NCI-H2107 (cell line): ENCODE measurements around the gene PTGR1.
"Not testable (repeated sequence)": the region's sequence is repeated elsewhere in the genome, so short reads cannot be mapped to it uniquely, and the experiment has no call there.

ENCODE experiments used
- DNase-seq: peaks from one replicate; lab custom pipeline; 2025; lab: John Stamatoyannopoulos, UW

The PTGR1 gene

DNA sequence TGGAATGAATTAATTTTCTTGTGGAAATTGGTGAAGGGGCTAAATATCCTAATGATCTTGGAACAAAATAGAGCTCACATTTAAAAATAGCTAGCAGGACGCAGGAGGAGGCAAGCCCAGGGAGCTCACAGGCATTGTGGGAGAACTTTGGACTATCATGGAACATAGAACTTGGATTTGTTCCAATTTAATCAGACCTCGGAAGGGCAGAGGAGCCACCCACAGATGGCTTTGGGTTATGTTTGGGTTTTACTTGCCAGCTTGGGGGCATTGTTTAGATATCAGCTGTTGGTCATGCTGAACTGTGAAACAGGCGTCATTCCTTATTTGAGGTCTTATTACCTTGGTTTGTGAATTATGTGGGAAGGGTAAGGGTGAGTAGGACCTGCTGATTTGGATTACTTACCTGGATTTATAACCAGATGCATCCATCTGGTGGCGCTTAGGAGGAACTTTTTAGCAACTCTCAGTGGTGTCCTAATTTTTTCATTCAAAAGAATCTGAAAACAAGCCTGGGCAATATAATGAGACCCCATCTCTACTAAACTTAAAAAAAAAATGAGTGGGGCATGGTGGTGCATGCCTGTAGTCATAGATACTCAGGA lies 14.1 kb upstream of the PTGR1 start:
- DNase-seq, result no peak

DNA sequence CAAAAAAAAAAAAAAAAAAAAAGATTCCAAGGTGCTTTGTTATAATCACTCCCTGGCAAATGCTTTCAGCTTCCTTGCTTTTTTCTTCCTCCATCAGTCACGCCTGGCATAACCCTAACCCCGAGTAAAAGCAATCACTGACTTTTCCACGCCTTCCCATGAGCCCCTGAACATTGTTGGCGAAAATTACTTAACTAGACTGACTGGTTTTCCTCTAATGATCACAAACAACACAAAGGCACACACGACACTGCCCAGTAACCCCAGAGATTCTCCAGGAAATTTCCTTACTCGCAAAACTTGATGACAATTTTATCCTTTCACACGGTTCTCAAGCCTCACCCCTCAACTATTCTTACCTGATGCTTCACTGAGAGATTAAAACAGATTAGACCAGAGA lies 11.4 kb upstream of the PTGR1 start:
- DNase-seq, result no peak

DNA sequence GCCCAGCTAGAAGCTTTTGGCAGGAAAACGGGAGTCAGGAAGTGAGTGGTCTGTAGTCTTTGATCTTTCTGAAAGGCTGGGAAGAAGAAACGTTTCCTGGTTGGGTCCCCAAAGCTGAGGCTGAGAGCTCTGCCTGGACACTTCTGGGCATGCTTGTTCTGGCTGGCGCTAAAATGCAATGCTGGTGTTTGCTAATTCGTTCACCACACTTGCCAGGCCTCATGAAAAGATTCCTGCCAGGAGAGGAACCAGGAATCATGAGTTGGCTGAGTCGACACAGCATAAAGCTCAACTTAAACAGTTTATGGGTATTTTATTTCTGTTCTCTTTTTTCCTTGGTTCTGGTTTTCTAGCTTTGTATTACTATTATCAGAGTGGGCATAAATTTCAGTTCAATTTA lies 10.7 kb upstream of the PTGR1 start:
- no peak for DNase-seq

DNA sequence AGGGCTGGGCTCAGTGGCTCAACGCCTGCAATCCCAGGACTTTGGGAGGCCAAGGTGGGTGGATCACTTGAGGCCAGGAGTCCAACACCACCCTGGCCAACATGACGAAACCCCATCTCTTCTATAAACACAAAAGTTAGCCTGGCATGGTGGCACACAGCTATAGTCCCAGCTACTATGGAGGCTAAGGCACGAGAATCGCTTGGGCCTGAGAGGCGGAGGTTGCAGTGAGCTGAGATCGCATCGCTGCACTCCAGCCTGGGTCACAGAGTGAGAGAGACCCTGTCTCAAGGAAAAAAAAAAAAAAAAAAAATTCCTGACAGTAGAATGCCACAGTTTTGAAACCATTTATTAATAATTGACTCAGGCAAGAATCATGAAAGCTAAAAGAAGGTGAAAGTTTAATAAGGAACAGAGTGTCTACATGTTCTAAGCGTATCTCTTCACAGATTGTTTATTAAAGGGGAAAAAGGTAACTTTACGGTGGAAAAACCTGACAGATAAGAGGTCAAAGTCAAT lies 5.7 kb upstream of the PTGR1 start:
- no peak for DNase-seq

DNA sequence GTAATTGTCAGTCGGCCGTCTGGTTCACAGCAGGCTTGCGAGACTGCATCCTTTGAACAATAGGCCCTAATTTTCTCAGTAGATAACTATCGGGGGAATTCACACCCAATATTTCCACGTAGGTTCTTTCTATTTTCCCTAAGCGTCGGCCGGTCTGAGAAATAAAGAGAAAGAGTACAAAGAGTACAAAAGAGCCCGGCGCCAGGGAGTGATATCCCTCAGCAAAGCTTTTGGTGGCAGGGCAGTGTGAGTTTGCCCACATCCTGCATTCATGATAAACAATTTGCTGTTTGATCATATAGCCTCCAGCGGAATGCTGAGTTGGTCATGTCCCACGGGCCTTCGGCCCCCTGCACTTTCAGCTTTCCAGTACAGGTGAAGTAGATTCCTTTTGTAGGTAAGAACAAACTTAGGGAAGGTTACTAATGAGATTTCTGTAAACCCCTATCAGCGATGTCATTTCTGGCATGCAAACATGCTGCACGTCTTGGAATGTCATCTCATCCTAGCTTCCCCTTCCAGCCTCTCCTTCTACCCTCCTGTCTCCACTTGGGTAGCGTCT lies 4.7 kb upstream of the PTGR1 start:
- DNase-seq, result no peak

DNA sequence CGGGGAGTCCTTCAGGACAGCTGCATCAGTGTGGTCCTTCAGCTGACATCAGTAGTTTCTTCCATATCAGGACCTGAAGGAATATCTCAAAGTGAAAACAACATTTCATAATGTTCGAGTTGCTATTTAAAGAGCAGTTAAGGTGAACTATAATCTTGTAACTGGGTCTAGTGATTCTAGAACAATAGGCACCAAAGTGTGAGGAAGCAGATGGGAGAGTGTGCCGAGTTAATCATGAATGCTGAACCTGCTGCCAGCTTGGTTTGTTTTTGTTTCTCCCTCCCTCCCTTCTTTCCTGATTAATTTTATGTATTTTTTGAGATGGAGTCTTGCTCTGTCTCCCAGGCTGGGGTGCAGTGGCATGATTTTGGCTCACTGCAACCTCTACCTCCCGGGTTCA lies 3.6 kb upstream of the PTGR1 start:
- DNase-seq, result no peak

DNA sequence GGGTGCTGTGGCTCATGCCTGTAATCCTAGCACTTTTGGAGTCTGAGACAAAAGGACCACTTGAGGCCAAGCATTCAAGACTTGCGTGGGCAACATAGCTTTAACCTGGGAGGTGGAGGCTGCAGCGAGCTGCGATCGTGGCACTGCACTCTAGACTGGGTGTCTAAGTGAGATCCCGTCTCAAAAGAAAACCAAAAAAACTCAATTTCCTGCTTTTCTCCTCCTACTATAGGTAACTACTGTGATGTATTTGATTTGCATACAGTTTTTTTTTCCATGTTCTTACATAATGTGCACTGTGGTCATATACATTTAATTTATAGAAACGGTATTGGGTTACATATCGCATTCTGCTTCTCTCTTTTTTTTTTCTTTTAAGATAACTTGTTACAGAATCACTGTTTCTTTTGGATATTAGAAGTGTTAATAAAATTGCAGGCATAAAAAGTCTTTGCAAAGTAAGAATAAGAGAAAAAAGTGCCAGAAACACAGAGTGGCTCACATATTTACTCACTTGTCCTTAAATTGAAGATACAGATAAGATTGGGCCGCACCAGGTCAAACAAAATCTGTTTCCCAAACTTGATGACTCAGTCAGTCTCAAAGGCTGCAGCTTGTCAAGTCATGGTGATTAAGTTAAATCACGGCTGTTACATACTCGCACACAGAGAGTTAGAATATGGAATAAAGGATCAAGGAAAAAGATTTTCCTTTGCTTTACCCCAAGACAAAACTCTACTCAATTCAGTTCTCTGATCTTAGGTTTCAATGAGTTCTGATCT lies 2.0 kb upstream of the PTGR1 start:
- DNase-seq, result no peak

DNA sequence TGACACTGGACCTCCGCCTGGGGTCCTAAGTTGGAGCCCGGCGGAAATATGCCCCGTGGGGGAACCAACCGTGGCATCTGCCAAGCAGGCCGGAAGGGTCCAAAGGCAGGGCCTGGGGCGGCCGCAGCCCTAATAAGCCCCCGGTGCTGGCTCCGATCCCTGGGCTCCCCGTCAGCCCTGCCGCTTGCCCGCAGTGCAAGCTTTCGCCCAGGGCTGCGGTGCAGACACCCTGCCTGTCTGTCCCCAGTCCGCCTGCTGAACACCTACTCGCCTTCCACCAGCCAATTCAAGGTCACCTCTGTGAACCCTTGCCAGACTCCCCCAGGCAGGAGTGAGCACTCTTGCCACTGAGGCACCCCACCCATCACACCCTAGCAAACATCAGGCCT lies 502 bp upstream of the PTGR1 start:
- no peak for DNase-seq

DNA sequence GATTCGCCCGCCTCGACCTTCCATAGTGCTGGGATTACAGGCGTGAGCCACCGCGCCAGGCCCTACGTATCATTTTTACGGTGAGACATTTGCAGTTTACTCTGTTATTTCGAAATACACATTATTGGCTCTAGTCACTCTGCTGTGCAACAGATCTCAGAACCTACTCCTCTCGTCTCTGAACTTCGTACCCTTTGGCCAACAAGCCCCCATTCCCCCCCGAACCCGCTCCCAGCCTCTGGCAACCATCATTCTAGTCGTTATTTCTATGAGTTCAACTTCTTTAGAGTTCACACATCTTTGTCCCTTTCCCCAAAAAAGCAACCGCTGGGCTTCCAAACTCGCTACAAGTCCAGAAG lies 735 bp downstream of the PTGR1 start:
- DNase-seq, result no peak

DNA sequence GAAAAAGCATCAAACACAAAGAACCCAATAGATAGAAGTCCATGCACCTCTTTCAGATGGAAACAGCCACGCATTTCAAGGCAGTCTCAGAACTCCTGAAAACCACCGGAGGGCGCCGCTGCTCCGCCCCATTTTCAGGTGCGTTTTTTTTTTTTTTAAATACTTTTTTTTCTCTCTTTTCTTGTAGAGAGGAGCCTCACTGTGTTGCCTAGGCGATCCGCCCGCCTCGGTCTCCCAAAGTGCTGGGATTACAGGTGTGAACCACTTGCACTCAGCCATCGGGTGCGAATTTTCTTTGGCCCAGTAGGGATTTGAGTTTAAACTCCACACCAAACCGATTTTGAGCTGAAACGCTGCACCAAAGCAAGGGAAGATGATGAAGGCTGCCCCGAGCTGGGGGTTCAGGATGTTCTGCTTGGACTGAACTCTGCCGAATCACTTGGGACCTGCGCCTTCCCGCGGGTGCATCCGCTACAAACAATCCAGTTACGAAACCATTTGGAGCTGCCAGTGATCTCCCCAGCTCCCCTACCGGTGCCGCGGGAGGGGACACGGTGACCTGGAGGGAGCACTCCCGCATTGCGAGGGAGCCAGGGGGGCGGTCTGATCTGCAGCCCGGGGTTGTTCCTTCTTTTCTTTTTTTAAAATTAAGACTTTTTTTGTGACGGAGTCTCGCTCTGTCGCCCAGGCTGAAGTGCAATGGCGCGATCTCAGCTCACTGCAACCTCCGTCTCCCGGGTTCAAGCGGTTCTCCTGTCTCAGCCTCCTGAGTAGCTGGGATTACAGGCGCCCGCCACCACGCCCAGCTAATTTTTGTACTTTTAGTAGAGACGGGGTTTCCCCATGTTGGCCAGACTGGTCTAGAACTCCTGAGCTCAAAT lies 1.4 kb downstream of the PTGR1 start:
- DNase-seq, result no peak

DNA sequence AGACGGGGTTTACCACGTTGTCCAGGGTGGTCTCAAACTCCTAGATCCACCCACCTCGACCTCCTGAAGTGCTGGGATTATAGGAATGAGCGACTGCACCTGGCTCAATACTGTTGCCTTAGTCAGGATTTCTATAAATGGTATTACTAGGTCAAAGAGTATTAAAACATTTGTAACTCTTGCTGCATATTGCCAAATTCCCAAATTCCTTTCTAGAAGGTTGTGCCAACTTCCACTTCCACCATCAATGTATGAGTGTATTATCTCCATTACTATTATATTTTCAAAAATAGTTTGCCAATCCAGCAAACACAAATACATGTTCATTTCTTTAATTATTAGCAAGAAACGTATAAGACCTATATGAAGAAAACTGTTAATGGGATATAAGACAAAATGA lies 10.6 kb downstream of the PTGR1 start:
- DNase-seq, result no peak

DNA sequence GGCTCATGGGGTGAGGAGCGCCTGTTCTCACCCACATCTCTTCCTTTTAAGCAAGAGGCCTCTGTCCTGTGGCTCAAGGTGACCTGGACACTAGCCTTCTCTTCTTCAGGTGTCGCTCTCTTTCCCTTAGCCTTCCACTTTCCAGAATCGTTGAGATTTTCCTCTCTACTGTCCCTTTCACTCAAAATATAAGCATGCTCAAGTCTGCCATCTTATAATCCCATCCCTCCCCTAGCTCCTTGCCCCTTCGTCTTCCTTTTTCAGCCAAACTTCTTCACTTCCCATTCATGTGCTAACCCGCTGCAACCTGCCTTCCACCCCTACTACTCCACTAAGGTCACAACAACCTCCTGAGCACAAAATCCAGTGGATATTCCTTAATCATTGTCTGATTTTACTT lies 13.1 kb downstream of the PTGR1 start:
- no peak for DNase-seq

DNA sequence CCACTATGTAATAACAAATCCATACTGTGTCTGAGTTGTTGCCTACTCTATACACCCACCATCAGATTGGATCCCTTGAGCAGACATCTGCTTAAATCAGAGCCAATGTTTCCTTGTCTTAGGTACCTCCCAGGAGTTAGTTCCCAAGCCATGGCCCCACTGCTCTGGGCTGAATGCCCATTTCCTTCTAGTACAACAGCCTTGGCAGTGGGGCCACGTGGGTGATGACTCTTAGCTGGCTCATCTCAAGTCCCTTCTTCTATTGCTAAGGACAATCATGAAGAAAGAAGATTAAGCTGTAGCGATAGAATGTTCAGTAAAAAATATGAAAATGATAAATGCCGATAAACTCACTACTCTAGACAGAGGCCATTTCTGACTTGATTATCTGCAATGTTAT lies 16.6 kb downstream of the PTGR1 start:
- DNase-seq, result no peak

DNA sequence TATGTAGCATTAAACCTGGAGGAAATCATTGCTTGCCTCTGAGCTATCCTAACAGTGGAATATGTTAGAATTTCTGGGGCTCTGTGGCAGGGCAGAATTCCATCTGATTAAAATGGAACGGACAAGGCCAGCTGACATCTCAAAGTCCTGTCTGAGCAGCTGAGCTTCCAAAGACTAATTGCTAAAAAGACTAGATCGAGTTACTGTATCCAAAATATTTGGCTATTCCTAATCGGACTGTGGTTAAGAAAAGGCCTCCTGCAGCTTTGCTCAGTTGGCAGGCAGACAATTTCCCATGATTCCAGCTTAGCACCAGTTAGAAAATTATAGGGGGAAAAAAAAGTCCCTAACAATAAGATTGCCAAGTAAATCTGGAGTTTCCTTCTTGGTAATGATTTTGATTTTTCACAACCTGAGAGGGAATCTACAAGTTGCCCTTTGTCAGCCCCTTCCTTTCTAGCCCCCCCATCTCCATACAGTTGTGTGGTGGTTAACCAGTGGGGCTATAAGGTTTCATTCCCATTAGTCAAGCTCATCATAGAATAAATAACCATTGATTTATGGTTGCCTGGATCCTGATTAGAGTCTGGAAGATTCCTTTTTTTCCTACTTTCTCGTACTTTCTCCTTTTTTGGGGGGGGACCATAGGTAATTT lies 26.4 kb downstream of the PTGR1 start:
- no peak for DNase-seq

DNA sequence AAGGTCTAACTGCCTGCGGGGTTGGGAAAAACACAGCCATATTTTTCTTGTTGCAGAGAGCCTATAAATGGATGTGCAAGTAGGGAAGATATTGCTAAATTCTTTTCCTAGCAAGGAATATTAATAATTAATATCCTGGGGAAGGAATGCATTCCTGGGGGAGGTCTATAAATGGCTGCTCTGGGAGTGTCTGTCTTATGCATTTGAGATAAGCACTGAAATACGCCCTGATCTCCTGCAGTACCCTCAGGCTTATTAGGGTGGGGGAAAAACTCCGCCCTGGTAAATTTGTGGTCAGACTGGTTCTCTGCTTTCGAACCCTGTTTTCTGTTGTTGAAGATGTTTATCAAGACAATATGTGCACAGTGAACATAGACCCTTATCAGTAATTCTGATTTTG lies 31.3 kb downstream of the PTGR1 start:
- DNase-seq, result not testable (repeated sequence)

DNA sequence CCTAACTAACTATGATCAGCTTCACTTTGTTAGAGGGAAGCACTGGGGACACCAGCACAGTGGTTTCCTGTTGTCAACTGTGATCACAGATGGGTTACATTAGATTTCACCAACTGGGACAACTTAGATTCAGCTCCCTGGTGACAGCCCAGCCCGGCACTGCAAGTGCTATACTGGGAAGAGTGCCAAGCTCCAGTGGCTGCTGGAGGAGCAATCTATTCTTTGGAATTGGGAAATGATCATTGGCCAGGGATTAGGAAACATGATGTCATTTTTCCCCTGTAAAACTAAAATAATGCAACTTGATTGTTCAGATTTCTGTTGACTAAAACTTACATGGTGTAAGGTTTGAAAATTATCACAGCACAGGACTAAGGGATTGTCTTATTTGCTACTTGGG lies 33.2 kb downstream of the PTGR1 start:
- no peak for DNase-seq

DNA sequence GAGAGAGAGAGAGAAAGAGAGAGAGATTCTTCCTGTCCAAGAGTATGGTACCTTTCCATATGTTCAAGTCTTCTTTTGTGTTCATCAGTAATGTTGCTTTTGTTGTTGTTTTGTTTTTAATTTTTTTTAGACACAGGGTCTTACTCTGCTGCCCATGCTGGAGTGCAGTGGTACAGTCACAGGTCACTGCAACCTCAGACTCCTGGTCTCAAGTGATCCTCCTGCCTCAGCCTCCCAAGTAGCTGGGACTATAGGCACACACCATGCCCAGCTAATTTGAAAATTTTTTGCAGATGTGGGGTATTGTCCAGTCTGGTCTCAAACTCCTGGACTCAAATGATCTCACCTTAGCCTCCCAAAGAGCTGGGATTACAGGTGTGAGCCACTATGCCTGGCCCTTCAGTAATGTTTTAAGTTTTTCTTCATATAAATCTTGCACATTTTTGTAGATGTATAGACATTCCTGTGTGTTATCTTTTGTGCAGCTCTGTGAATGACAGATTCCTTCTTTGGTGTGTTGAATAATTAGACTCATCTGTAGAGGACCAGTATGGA lies 38.2 kb downstream of the PTGR1 start:
- no peak for DNase-seq

DNA sequence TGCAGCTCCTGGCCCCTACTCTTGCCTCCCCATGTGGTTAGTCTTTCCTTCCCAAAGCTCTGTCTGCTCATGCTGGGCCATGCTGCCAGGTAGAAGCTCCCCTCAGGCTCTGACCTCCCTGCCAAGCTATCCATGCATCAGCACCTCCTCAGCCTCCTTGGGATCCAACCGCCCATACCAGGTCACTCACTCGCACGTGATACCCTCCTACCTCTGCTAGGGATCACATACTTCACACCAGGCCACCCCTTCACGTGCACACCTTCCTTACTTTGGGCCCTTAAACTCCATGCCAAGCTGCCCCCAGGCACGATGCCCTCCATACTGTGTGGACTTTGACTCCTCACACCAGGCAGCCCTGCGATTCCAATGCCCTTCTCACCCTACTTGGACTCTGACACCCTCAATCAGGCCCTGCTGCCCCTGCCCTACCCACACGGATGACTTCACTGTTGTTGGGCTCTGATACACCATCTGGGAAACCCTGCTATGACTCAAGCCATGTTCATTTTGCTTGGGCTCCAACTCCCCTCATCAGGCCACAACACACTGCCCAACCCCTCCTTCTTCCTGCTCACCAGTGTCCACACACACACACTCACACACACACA lies 40.3 kb downstream of the PTGR1 start:
- DNase-seq, result no peak

DNA sequence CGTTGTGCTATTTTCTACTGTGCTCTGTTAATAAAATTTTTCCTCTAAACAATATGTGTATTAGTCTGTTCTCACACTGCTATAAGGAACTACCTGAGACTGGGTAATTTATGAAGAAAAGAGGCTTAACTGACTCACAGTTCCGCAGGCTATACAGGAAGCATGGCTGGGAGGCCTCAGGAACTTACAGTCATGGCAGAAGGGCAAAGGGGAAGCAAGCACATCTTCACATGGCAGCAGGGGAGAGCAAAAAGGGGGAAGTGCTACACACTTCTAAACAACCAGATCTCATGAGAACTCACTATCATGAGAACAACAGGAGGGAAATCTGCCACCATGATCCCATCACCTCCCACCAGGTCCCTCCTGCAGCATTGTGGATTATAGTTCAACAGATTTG lies 44.0 kb downstream of the PTGR1 start:
- not testable (repeated sequence) for DNase-seq

DNA sequence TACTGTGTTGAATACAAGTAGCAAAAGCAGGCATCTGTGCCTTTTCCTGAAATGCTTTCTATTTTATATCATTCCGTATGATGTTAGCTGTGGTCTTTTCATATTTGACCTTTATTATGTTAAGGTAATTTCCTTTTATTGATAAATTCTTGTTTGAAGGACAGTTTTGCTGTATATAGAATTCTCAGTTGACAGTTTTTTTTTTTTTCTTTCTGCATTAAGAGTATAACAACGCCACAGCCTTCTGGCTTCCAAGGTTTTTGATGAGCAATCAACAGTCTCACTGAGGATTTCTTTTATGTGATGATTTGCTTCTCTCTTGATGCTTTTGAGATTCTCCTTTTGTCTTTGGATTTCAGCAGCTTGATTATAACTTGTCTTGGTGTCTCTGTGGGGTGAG lies 50.8 kb downstream of the PTGR1 start:
- no peak for DNase-seq

DNA sequence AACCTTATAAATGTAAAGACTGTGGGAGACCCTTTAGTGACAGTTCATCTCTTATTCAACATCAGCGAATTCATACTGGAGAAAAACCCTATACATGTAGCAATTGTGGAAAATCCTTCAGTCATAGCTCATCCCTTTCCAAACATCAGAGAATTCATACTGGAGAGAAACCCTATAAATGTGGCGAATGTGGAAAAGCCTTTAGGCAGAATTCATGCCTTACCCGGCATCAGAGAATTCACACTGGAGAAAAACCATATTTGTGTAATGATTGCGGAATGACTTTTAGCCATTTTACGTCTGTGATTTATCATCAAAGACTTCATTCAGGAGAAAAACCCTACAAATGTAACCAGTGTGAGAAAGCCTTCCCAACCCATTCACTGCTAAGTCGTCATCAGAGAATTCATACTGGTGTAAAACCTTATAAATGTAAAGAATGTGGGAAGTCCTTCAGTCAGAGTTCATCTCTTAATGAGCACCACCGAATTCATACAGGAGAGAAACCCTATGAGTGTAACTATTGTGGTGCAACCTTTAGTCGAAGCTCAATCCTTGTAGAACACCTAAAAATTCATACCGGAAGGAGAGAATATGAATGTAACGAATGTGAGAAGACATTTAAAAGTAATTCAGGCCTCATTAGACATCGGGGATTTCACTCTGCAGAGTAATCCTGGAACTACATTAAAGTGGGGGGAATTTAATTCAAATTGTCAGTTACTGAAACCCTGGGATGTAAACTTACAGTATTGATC lies 56.8 kb downstream of the PTGR1 start:
- DNase-seq, result no peak
